PC-3 (cell line): Measurements from ENCODE around the gene EMID1. TPM values are rescaled to one million over a fixed set of nuclear protein-coding genes. Genes with fewer than 3 reads are reported as not detected.

ENCODE experiments used
- ATAC-seq: fragments of 200-7000 bp; cut with Tn5 transposase; 2 replicates; pipeline ENCODE4 v1.9.1; 2020; ENCODE audit warnings: mild to moderate bottlenecking, moderate library complexity
- BruUV-seq: library from RNA; stranded (reverse); fragments of 400-500 nt; replicated peaks from 2 replicates; lab custom pipeline; 2021; lab: Mats Ljungman, UMichigan
- CTCF ChIA-PET: fragments of 300-600 bp; sonication (Branson Sonifier 250); formaldehyde crosslinking; loops from one replicate; lab custom pipeline; 2022; ENCODE audit warnings: antibody characterized with exemption; lab: Charles Lee
- POLR2A ChIA-PET: fragments of 300-600 bp; sonication (Branson Sonifier 250); formaldehyde crosslinking; loops from one replicate; lab custom pipeline; 2022; ENCODE audit warnings: antibody characterized with exemption; ENCODE audit not compliant: unreplicated experiment; lab: Charles Lee
- DNase-seq: peaks from one replicate; pipeline ENCODE4 v3.0.0-alpha.2; 2015
- H2AFZ ChIP-seq: fragments of 300-600 bp; sonication (generic); 2 replicates; pipeline ENCODE4 v1.6.0; 2016; ENCODE audit warnings: antibody characterized with exemption, low read length
- H3F3A ChIP-seq: fragments of 300-600 bp; sonication (generic); one replicate; pipeline ENCODE4 v1.6.0; 2017; ENCODE audit warnings: antibody characterized with exemption, low read length, control low read depth, mild to moderate bottlenecking; ENCODE audit not compliant: unreplicated experiment
- H3K27ac ChIP-seq: fragments of 300-600 bp; sonication (generic); 2 replicates; pipeline ENCODE4 v1.5.1; 2016; ENCODE audit warnings: mild to moderate bottlenecking, low read length
- H3K27me3 ChIP-seq: fragments of 300-600 bp; sonication (generic); 2 replicates; pipeline ENCODE4 v1.6.1; 2016; ENCODE audit warnings: low read length, mixed read lengths
- H3K36me3 ChIP-seq: fragments of 300-600 bp; sonication (generic); 2 replicates; pipeline ENCODE4 v1.6.1; 2016; ENCODE audit warnings: low read depth, mixed run types, low read length, mixed read lengths
- H3K4me1 ChIP-seq: fragments of 300-600 bp; sonication (generic); 2 replicates; pipeline ENCODE4 v1.5.1; 2016; ENCODE audit warnings: low read length; ENCODE audit not compliant: insufficient read depth
- H3K4me2 ChIP-seq: fragments of 300-600 bp; sonication (generic); 2 replicates; pipeline ENCODE4 v1.6.0; 2016; ENCODE audit warnings: low read length
- H3K4me3 ChIP-seq: fragments of 300-600 bp; sonication (generic); 2 replicates; pipeline ENCODE4 v1.5.1; 2016; ENCODE audit warnings: mild to moderate bottlenecking, low read length, mixed read lengths
- H3K79me2 ChIP-seq: fragments of 300-600 bp; sonication (generic); 2 replicates; pipeline ENCODE4 v1.6.1; 2017; ENCODE audit warnings: low read length, mixed read lengths
- H3K9ac ChIP-seq: fragments of 300-600 bp; sonication (generic); 2 replicates; pipeline ENCODE4 v1.6.0; 2016; ENCODE audit warnings: mild to moderate bottlenecking, low read length
- H3K9me2 ChIP-seq: fragments of 300-600 bp; sonication (generic); replicated peaks from 2 replicates; pipeline ENCODE4 v1.6.1; 2016; ENCODE audit warnings: mixed run types, low read length, mixed read lengths
- H3K9me3 ChIP-seq: fragments of 300-600 bp; sonication (generic); 2 replicates; pipeline ENCODE4 v1.6.1; 2016; ENCODE audit warnings: low read length, mixed read lengths
- H4K20me1 ChIP-seq: fragments of 300-600 bp; sonication (generic); 2 replicates; pipeline ENCODE4 v1.6.1; 2016; ENCODE audit warnings: low read length, mixed read lengths
- CTCF ChIP-seq: fragments of 300-600 bp; sonication (generic); conservative IDR thresholded peaks from 2 replicates; pipeline ENCODE4 v1.5.1; 2017; ENCODE audit warnings: antibody characterized with exemption, low read depth, mild to moderate bottlenecking, low read length
- EZH2 ChIP-seq: fragments of 300-600 bp; sonication (generic); IDR thresholded peaks from one replicate; pipeline ENCODE4 v1.6.1; 2017; ENCODE audit warnings: antibody characterized with exemption, mild to moderate bottlenecking, low read length; ENCODE audit not compliant: unreplicated experiment
- EZH2phosphoT487 ChIP-seq: fragments of 300-600 bp; sonication (generic); IDR thresholded peaks from 2 replicates; pipeline ENCODE4 v1.6.1; 2018; ENCODE audit warnings: mild to moderate bottlenecking, antibody characterized with exemption, low read length, borderline replicate concordance
- intact Hi-C: fragments of 100-400 bp; cut with micrococcal nuclease; formaldehyde crosslinking; loops from 2 replicates; pipeline ENCODE4 v1.9.0; 2023
- total RNA-seq: library from RNA; depleted of rRNA; stranded (reverse); fragments of >200 nt; gene quantifications from 2 replicates; pipeline ENCODE4 v1.2.3, GENCODE V29; 2014

EMID1 gene
- total RNA-seq, 1 experiment from 2014 or later, result 1.2 TPM

GRCh38 chr22:29184849-29185490, 20.7 kb upstream of the EMID1 start:
- Histone ChIP-seq H3K36me3 (no peaks in the 10 kb centered on the region), H3K9ac (no peak overlapping the region), H3K27me3 (no peaks in the 10 kb centered on the region), H3K4me2 (no peak overlapping the region), H3K79me2 (no peaks in the 10 kb centered on the region), H3K4me3 (no peak overlapping the region), H3K27ac (no peak overlapping the region), H3F3A (no peaks in the 10 kb centered on the region), H4K20me1 (no peaks in the 10 kb centered on the region), H2AFZ (no peak overlapping the region), H3K9me3 (no peaks in the 10 kb centered on the region), H3K4me1 (no peaks in the 10 kb centered on the region), H3K9me2 (no peaks in the 10 kb centered on the region)
- DNase-seq, result no peak
- POLR2A ChIA-PET, result no interaction called here
- intact Hi-C loops, result no loop called here
- CTCF ChIA-PET, result no interaction called here
- ATAC-seq, result no peak
- TF ChIP-seq EZH2, result no peak
- TF ChIP-seq CTCF, result no peak
- no peak for TF ChIP-seq EZH2phosphoT487
- BruUV-seq, result no TSS peak

- Histone ChIP-seq H2AFZ (no peak overlapping the region), H3K36me3 (no peaks in the 10 kb centered on the region), H3K4me2 (no peak overlapping the region), H3F3A (no peaks in the 10 kb centered on the region), H3K79me2 (no peaks in the 10 kb centered on the region), H3K9me3 (no peaks in the 10 kb centered on the region), H3K9ac (no peak overlapping the region), H3K4me3 (no peak overlapping the region), H4K20me1 (no peaks in the 10 kb centered on the region), H3K27ac (no peak overlapping the region), H3K9me2 (no peaks in the 10 kb centered on the region), H3K4me1 (no peaks in the 10 kb centered on the region), H3K27me3 (no peaks in the 10 kb centered on the region)
- ATAC-seq, result no peak
- BruUV-seq, result no TSS peak
- ChIA-PET POLR2A (no interaction called here), CTCF (no interaction called here)
- intact Hi-C loops, result no loop called here
- no peak for DNase-seq
- TF ChIP-seq EZH2phosphoT487 (no peak), EZH2 (no peak), CTCF (no peak)
These were observed 19.4 kb upstream of the EMID1 start for GRCh38 chr22:29186302-29186701.

- no TSS peak for BruUV-seq
- Histone ChIP-seq H2AFZ (no peak overlapping the region), H3K4me1 (no peaks in the 10 kb centered on the region), H3K9ac (no peak overlapping the region), H3K9me2 (no peaks in the 10 kb centered on the region), H4K20me1 (no peaks in the 10 kb centered on the region), H3K79me2 (no peaks in the 10 kb centered on the region), H3K4me3 (no peak overlapping the region), H3K27ac (no peak overlapping the region), H3K27me3 (no peaks in the 10 kb centered on the region), H3K4me2 (no peak overlapping the region), H3K36me3 (no peaks in the 10 kb centered on the region), H3F3A (no peaks in the 10 kb centered on the region), H3K9me3 (no peaks in the 10 kb centered on the region)
- CTCF ChIA-PET, result no interaction called here
- no peak for ATAC-seq
- intact Hi-C loops, result no loop called here
- TF ChIP-seq CTCF (no peak), EZH2 (no peak), EZH2phosphoT487 (no peak)
- POLR2A ChIA-PET, result no interaction called here
- DNase-seq, result no peak
These were observed 17.9 kb upstream of the EMID1 start for GRCh38 chr22:29187831-29188230.
